HCT116 (cell line): ENCODE results near the gene ARPC1B. TPM values are rescaled to one million over a fixed set of nuclear protein-coding genes. Genes with fewer than 3 reads are reported as not detected.

Experiments used
- ATAC-seq: fragments of 200-7000 bp; cut with Tn5 transposase; 2 replicates; pipeline ENCODE4 v1.9.1; 2020; ENCODE audit warnings: mild to moderate bottlenecking, moderate library complexity
- BruUV-seq: library from RNA; stranded (reverse); fragments of 400-500 nt; replicated peaks from 2 replicates; lab custom pipeline; 2021; lab: Mats Ljungman, UMichigan
- CTCF ChIA-PET: fragments of 300-600 bp; sonication (Branson Sonifier 250); formaldehyde crosslinking; loops from one replicate; lab custom pipeline; 2021; ENCODE audit warnings: antibody characterized with exemption; lab: Charles Lee
- POLR2A ChIA-PET: fragments of 300-600, 350-600 bp; sonication (Branson Sonifier 250); formaldehyde crosslinking; loops from one replicate; lab custom pipeline; 2021; ENCODE audit warnings: antibody characterized with exemption; lab: Charles Lee
- RAD21 ChIA-PET, 2 experiments: fragments of 300-600 bp; sonication (Branson Sonifier 250); formaldehyde crosslinking; loops; one replicate each; lab custom pipeline; 2023; ENCODE audit warnings: low total read pairs in 2 of 2; ENCODE audit not compliant: uncharacterized antibody in 2 of 2, unreplicated experiment in 2 of 2, low non-redundant PET in 1 of 2; lab: Charles Lee
- DNase-seq: peaks from one replicate; pipeline ENCODE4 v3.0.0-alpha.2; 2010; ENCODE audit warnings: low read depth, low spot score
- H2AFZ ChIP-seq: fragments of 200-600 bp; shearing (Covaris generic), sonication (generic); 2 replicates; pipeline ENCODE4 v1.6.1; 2017; ENCODE audit warnings: low read depth, mixed run types, mixed read lengths, antibody characterized with exemption, low read length; ENCODE audit not compliant: poor library complexity, severe bottlenecking
- H3K27ac ChIP-seq: 2 replicates; pipeline ENCODE4 v1.5.1; 2012; ENCODE audit warnings: low read depth, low read length
- H3K27me3 ChIP-seq: fragments of 200-600 bp; sonication (generic); 2 replicates; pipeline ENCODE4 v1.6.1; 2016; ENCODE audit warnings: mixed run types, low read length, mixed read lengths; ENCODE audit not compliant: insufficient read depth
- H3K36me3 ChIP-seq, 2 experiments: fragments of 200-500 bp in 1 of 2; fragments of 200-600 bp in 1 of 2; sonication (Bioruptor generic) in 1 of 2; sonication (generic) in 1 of 2; 2 replicates each; pipeline versions ENCODE4 v1.5.1 to v1.6.1; 2014 to 2016; ENCODE audit warnings: low read length in 2 of 2, inconsistent platforms in 1 of 2, mixed read lengths in 1 of 2, mixed run types in 1 of 2; ENCODE audit not compliant: insufficient read depth in 2 of 2, control insufficient read depth in 1 of 2
- H3K4me1 ChIP-seq, 2 experiments: fragments of 200-600 bp in 1 of 2; sonication (generic) in 1 of 2; 2 replicates each; pipeline versions ENCODE4 v1.5.1 to v1.6.1; 2012 to 2017; ENCODE audit warnings: low read length in 2 of 2, inconsistent platforms in 1 of 2, mild to moderate bottlenecking in 1 of 2, mixed read lengths in 1 of 2, mixed run types in 1 of 2, moderate library complexity in 1 of 2; ENCODE audit not compliant: insufficient read depth in 2 of 2, control insufficient read depth in 1 of 2
- H3K4me2 ChIP-seq: fragments of 200-600 bp; sonication (generic); 2 replicates; pipeline ENCODE4 v1.6.1; 2017; ENCODE audit warnings: mixed run types, low read length, mixed read lengths
- H3K4me3 ChIP-seq, 2 experiments: fragments of 200-600 bp in 1 of 2; sonication (generic) in 1 of 2; replicated peaks in 1 of 2; 2 replicates each; pipeline ENCODE4 v1.5.1; 2011 to 2016; ENCODE audit warnings: low read length in 2 of 2, control low read depth in 1 of 2, low read depth in 1 of 2, mild to moderate bottlenecking in 1 of 2, mixed read lengths in 1 of 2, mixed run types in 1 of 2
- H3K79me2 ChIP-seq: fragments of 200-600 bp; sonication (generic); 2 replicates; pipeline ENCODE4 v1.6.1; 2017; ENCODE audit warnings: mild to moderate bottlenecking, mixed run types, low read length, moderate library complexity, mixed read lengths; ENCODE audit not compliant: insufficient read depth
- H3K9ac ChIP-seq: fragments of 200-600 bp; sonication (generic); 2 replicates; pipeline ENCODE4 v1.6.1; 2016; ENCODE audit warnings: low read length, mixed read lengths
- H3K9me2 ChIP-seq: fragments of 200-600 bp; sonication (generic), shearing (Covaris generic); 2 replicates; pipeline ENCODE4 v1.6.1; 2017; ENCODE audit warnings: mixed run types, mild to moderate bottlenecking, moderate library complexity; ENCODE audit not compliant: insufficient read depth
- H3K9me3 ChIP-seq, 2 experiments: fragments of 200-500 bp in 1 of 2; fragments of 200-600 bp in 1 of 2; sonication (Bioruptor generic) in 1 of 2; sonication (generic) in 1 of 2; 2 replicates each; pipeline ENCODE4 v1.6.1; 2014 to 2017; ENCODE audit warnings: low read length in 2 of 2, mixed read lengths in 2 of 2, inconsistent platforms in 1 of 2, low read depth in 1 of 2, mild to moderate bottlenecking in 1 of 2, mixed run types in 1 of 2, moderate library complexity in 1 of 2; ENCODE audit not compliant: control insufficient read depth in 1 of 2, insufficient read depth in 1 of 2
- H4K20me1 ChIP-seq: fragments of 200-600 bp; sonication (generic), shearing (Covaris generic); 2 replicates; pipeline ENCODE4 v1.6.1; 2017; ENCODE audit warnings: mixed run types, mild to moderate bottlenecking, moderate library complexity; ENCODE audit not compliant: insufficient read depth
- ATF3 ChIP-seq: IDR thresholded peaks from 2 replicates; pipeline ENCODE4 v1.6.1; 2012
- CEBPB ChIP-seq: IDR thresholded peaks from 2 replicates; pipeline ENCODE4 v1.6.1; 2012; ENCODE audit warnings: low read depth
- EGR1 ChIP-seq: IDR thresholded peaks from 2 replicates; pipeline ENCODE4 v1.6.1; 2012; ENCODE audit warnings: low read depth
- EZH2 ChIP-seq: fragments of 200-600 bp; sonication (generic); IDR thresholded peaks from 2 replicates; pipeline ENCODE4 v1.6.1; 2017; ENCODE audit warnings: antibody characterized with exemption, mixed run types
- FOSL1 ChIP-seq: IDR thresholded peaks from 2 replicates; pipeline ENCODE4 v1.6.1; 2012; ENCODE audit warnings: low read depth
- JUND ChIP-seq: IDR thresholded peaks from 2 replicates; pipeline ENCODE4 v1.6.1; 2012
- POLR2A ChIP-seq: IDR thresholded peaks from 2 replicates; pipeline ENCODE4 v1.7.0; 2011; ENCODE audit warnings: borderline replicate concordance; ENCODE audit not compliant: insufficient read depth, insufficient read length; ENCODE audit errors: extremely low read depth
- YY1 ChIP-seq: IDR thresholded peaks from 2 replicates; pipeline ENCODE4 v1.6.1; 2011; ENCODE audit warnings: low read length, low read depth, moderate library complexity, mild to moderate bottlenecking; ENCODE audit not compliant: insufficient replicate concordance; ENCODE audit errors: extremely low read depth
- intact Hi-C: fragments of 100-400 bp; cut with micrococcal nuclease; formaldehyde crosslinking; loops from 2 replicates; pipeline ENCODE4 v1.10.0; 2022
- total RNA-seq: library from RNA; stranded (reverse); gene quantifications from one replicate; pipeline ENCODE4 v1.2.1, GENCODE V29; 2021; ENCODE audit not compliant: unreplicated experiment
- TF ChIP-seq, protein P1 (sequence below): IDR thresholded peaks from 2 replicates; pipeline ENCODE4 v1.6.1; 2011; ENCODE audit warnings: mild to moderate bottlenecking, low read length, moderate library complexity; ENCODE audit not compliant: insufficient replicate concordance; ENCODE audit errors: extremely low read depth
- TF ChIP-seq, protein P2 (sequence below): IDR thresholded peaks from 2 replicates; pipeline ENCODE4 v1.6.1; 2012

Gene ARPC1B
- total RNA-seq, 1 experiment from 2014 or later = 192 TPM

DNA sequence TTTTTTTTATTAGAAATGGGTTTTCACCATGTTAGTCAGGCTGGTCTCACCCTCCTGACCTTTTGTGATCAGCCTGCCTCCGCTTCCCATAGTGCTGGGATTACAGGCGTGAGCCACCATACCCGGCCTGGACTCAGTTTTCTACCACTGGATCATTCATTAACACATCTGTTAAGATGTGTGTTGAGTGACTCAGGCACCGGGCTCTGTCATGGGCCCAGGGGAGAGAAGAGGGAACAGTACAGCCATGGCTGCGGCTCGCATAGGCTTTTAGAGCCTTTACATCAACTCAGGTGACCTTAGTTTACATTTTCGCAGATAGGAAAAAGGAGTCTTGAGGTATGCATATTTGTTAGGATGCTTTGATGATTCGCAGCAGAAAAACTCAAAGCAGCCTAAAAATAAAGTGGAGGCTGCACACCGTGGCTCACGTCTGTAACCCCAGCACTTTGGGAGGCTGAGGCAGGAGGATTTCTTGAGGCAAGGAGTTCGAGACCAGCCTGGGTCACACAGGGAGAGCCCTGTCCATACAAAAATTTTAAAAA lies 3.1 kb upstream of the ARPC1B start:
- Histone ChIP-seq H3K9ac (peak overlapping the region; percentile 33), H3K4me3 (no peak overlapping the region; a peak in 1 of 4 replicates), H3K27me3 (no peaks in the 10 kb centered on the region), H3K9me2 (no peaks in the 10 kb centered on the region), H4K20me1 (no peaks in the 10 kb centered on the region), H3K4me1 (peaks cover 24 to 54% of the 10 kb centered on the region in 2 experiments), H3K79me2 (peaks cover 16% of the 10 kb centered on the region), H3K9me3 (no peaks in the 10 kb centered on the region), H2AFZ (no peak overlapping the region), H3K4me2 (peak overlapping the region; percentile 71), H3K36me3 (peaks cover 2 to 8% of the 10 kb centered on the region in 2 experiments; a peak in 2 of 4 replicates), H3K27ac (no peak overlapping the region)
- CTCF ChIA-PET = no interaction called here
- DNase-seq (no peak), ATAC-seq (no peak)
- TF ChIP-seq CEBPB = no peak
- no peak for TF ChIP-seq ATF3
- no peak for TF ChIP-seq YY1
- TF ChIP-seq, protein P1, sequence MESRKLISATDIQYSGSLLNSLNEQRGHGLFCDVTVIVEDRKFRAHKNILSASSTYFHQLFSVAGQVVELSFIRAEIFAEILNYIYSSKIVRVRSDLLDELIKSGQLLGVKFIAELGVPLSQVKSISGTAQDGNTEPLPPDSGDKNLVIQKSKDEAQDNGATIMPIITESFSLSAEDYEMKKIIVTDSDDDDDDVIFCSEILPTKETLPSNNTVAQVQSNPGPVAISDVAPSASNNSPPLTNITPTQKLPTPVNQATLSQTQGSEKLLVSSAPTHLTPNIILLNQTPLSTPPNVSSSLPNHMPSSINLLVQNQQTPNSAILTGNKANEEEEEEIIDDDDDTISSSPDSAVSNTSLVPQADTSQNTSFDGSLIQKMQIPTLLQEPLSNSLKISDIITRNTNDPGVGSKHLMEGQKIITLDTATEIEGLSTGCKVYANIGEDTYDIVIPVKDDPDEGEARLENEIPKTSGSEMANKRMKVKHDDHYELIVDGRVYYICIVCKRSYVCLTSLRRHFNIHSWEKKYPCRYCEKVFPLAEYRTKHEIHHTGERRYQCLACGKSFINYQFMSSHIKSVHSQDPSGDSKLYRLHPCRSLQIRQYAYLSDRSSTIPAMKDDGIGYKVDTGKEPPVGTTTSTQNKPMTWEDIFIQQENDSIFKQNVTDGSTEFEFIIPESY = no peak
- no peak for TF ChIP-seq JUND
- no peak for TF ChIP-seq EGR1
- TF ChIP-seq, protein P2, sequence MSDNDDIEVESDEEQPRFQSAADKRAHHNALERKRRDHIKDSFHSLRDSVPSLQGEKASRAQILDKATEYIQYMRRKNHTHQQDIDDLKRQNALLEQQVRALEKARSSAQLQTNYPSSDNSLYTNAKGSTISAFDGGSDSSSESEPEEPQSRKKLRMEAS = no peak
- no peak for TF ChIP-seq FOSL1
- TF ChIP-seq POLR2A = no peak
- no peak for TF ChIP-seq EZH2
- POLR2A ChIA-PET = no interaction called here
- RAD21 ChIA-PET = no interaction called here
- BruUV-seq = no TSS peak
- intact Hi-C loops = no loop called here
